Liver (tissue), 9 donors: ENCODE data around the gene ZGPAT. TPM values are rescaled to one million over a fixed set of nuclear protein-coding genes. Genes with fewer than 3 reads are reported as not detected.

Source experiments
- DNase-seq: peaks from one replicate; pipeline ENCODE4 v3.0.0-alpha.2; 2017; ENCODE audit warnings: low spot score
- H3K27ac ChIP-seq, 2 donors: one replicate each; pipeline ENCODE4 v1.7.0; 2013; ENCODE audit warnings: inconsistent platforms in 2 of 2, low read length in 2 of 2, control low read depth in 1 of 2, low read depth in 1 of 2, mild to moderate bottlenecking in 1 of 2
- H3K27me3 ChIP-seq, 4 donors: one replicate each; pipeline versions ENCODE4 v1.6.1 to v1.7.0; 2013; ENCODE audit warnings: low read length in 3 of 4, inconsistent platforms in 1 of 4, mild to moderate bottlenecking in 1 of 4, moderate library complexity in 1 of 4; ENCODE audit not compliant: control insufficient read depth in 4 of 4, insufficient read depth in 4 of 4
- H3K36me3 ChIP-seq, 4 donors: one replicate each; pipeline versions ENCODE4 v1.6.1 to v1.7.0; 2013; ENCODE audit warnings: low read length in 3 of 4, mild to moderate bottlenecking in 3 of 4, low read depth in 1 of 4, moderate library complexity in 1 of 4; ENCODE audit not compliant: control insufficient read depth in 4 of 4, insufficient read depth in 3 of 4
- H3K4me1 ChIP-seq, 4 donors: one replicate each; pipeline versions ENCODE4 v1.6.1 to v1.7.0; 2013; ENCODE audit warnings: low read length in 3 of 4, mild to moderate bottlenecking in 3 of 4, moderate library complexity in 1 of 4; ENCODE audit not compliant: control insufficient read depth in 4 of 4, insufficient read depth in 4 of 4
- H3K4me3 ChIP-seq, 3 donors: one replicate each; pipeline versions ENCODE4 v1.6.1 to v1.7.0; 2013; ENCODE audit warnings: low read length in 3 of 3, control low read depth in 1 of 3, low read depth in 1 of 3, mild to moderate bottlenecking in 1 of 3
- H3K9ac ChIP-seq, 2 donors: one replicate each; pipeline ENCODE4 v1.7.0; 2013; ENCODE audit warnings: low read length in 2 of 2, mild to moderate bottlenecking in 2 of 2, moderate library complexity in 2 of 2, control low read depth in 1 of 2, low read depth in 1 of 2
- H3K9me3 ChIP-seq, 4 donors: one replicate each; pipeline versions ENCODE4 v1.6.1 to v1.7.0; 2013; ENCODE audit warnings: low read length in 3 of 4; ENCODE audit not compliant: control insufficient read depth in 4 of 4
- CTCF ChIP-seq: fragments of 150-350 bp; IDR thresholded peaks from 2 replicates; pipeline ENCODE4 v1.5.1; 2017; ENCODE audit warnings: improper control_type of control experiment, low read depth, low read length; ENCODE audit not compliant: missing input control
- FOXA1 ChIP-seq: IDR thresholded peaks from 2 replicates; pipeline ENCODE4 v1.6.1; 2016; ENCODE audit warnings: antibody characterized with exemption
- FOXA2 ChIP-seq: IDR thresholded peaks from 2 replicates; pipeline ENCODE4 v1.6.1; 2016; ENCODE audit warnings: antibody characterized with exemption
- GABPA ChIP-seq, 2 donors: IDR thresholded peaks in 1 of 2; conservative IDR thresholded peaks in 1 of 2; 2 replicates each; pipeline ENCODE4 v1.6.1; 2016; ENCODE audit warnings: antibody characterized with exemption in 2 of 2, mild to moderate bottlenecking in 1 of 2, moderate library complexity in 1 of 2
- JUND ChIP-seq, 2 donors: IDR thresholded peaks; 2 replicates each; pipeline ENCODE4 v1.6.1; 2016; ENCODE audit warnings: antibody characterized with exemption in 2 of 2
- NR2F2 ChIP-seq: IDR thresholded peaks from 2 replicates; pipeline ENCODE4 v1.6.1; 2016; ENCODE audit warnings: antibody characterized with exemption
- RAD21 ChIP-seq, 2 donors: IDR thresholded peaks; 2 replicates each; pipeline ENCODE4 v1.6.1; 2016; ENCODE audit warnings: antibody characterized with exemption in 2 of 2, mild to moderate bottlenecking in 2 of 2
- REST ChIP-seq: IDR thresholded peaks from 2 replicates; pipeline ENCODE4 v1.6.1; 2016; ENCODE audit warnings: antibody characterized with exemption, mild to moderate bottlenecking
- RXRA ChIP-seq, 2 donors: IDR thresholded peaks; 2 replicates each; pipeline ENCODE4 v1.6.1; 2017 to 2018; ENCODE audit warnings: antibody characterized with exemption in 2 of 2, mild to moderate bottlenecking in 1 of 2
- SP1 ChIP-seq: IDR thresholded peaks from 2 replicates; pipeline ENCODE4 v1.6.1; 2018; ENCODE audit warnings: antibody characterized with exemption, mild to moderate bottlenecking
- TAF1 ChIP-seq: conservative IDR thresholded peaks from 2 replicates; pipeline ENCODE4 v1.6.1; 2016; ENCODE audit warnings: antibody characterized with exemption, mild to moderate bottlenecking
- YY1 ChIP-seq: IDR thresholded peaks from 2 replicates; pipeline ENCODE4 v1.6.1; 2016; ENCODE audit warnings: antibody characterized with exemption, mild to moderate bottlenecking
- WGBS: extraction: QIAGEN DNeasy Blood & Tissue Kit; methylation state at CpG from one replicate; pipeline ENCODE4 v1.1.7; 2013; 5-methylcytosine and 5-hydroxymethylcytosine counted together
- polyA plus RNA-seq, 2 donors: library from polyadenylated mRNA; stranded (reverse) in 1 of 2; unstranded in 1 of 2; fragments of 200-250 nt in 1 of 2; fragments of >200 nt in 1 of 2; fragmentation: Nextera tagmentation in 1 of 2; extraction: Ambion mirVana in 1 of 2; gene quantifications; one replicate each; pipeline versions ENCODE4 v1.2.1 to v1.2.3, GENCODE V29; 2013 to 2015
- total RNA-seq, 2 donors: library from RNA; depleted of rRNA; stranded (reverse); fragments of >200 nt; gene quantifications; one replicate each; pipeline ENCODE4 v1.2.3, GENCODE V29; 2014
- donor health status: healthy.
- donor health status: healthy.
- donor health status: healthy.
- donor health status: healthy.
- donor health status: healthy.

The ZGPAT gene
- total and polyA plus RNA-seq, 4 donors, result 10.3 to 90.5 (median 20.5) TPM

- TF ChIP-seq REST (no peak), NR2F2 (no peak)
Measured at GRCh38 chr20:63678071-63678470, 29.8 kb upstream of the ZGPAT start (continued).

GRCh38 chr20:63678667-63679465 is 29.0 kb upstream of the ZGPAT start:
- no peaks in the 10 kb centered on the region for H3K4me1 ChIP-seq
- H3K27ac ChIP-seq, result no peak overlapping the region
- no peak for DNase-seq
- H3K9me3 ChIP-seq, result no peaks in the 10 kb centered on the region
- H3K9ac ChIP-seq, result no peak overlapping the region
- no peaks in the 10 kb centered on the region for H3K27me3 ChIP-seq
- TF ChIP-seq YY1 (no peak), CTCF (no peak), JUND (IDR thresholded peaks at IDR 0.05) (no peak), TAF1 (no peak), SP1 (no peak), RXRA (IDR thresholded peaks at IDR 0.05) (no peak), GABPA (IDR thresholded peaks at IDR 0.05 in 1 of 2, conservative IDR thresholded peaks at IDR 0.05 in 1 of 2) (no peak), FOXA2 (no peak), REST (no peak), FOXA1 (no peak), RAD21 (IDR thresholded peaks at IDR 0.05) (no peak)
- no peak overlapping the region for H3K4me3 ChIP-seq
- 92% methylated on average over 38 of the region's 38 CpGs for WGBS
- peaks cover 0 to 32% (median 8%) of the 10 kb centered on the region in 4 donors for H3K36me3 ChIP-seq
